GM12892 (cell line): ENCODE measurements around the gene NT5C2.

Source experiments
- POLR2A ChIP-seq: IDR thresholded peaks from 2 replicates; pipeline ENCODE4 v1.6.1; 2011; ENCODE audit warnings: low read depth, low read length, control low read depth
- TAF1 ChIP-seq: IDR thresholded peaks from 2 replicates; pipeline ENCODE4 v1.6.1; 2011; ENCODE audit warnings: low read depth, mild to moderate bottlenecking, control low read depth, low read length, borderline replicate concordance

DNA sequence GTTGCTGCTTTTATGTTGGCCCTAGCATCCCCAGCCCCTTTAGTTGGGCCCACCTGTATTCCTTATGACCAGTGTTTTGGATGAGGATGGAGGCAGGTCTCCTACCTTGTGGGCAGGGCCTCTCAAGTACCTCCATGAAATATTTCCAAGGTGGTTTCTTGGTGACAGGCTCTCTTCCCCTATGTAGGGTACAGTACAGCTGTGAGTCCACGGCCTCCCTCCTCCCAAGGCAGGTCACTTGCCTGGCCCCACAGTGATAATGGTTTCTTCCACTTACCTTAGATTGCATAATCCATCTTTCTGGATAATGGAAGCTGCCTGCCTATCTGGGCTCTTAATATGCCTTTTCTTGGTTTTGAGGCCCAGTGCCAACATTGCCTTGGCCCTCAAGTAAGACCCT lies 110.4 kb downstream of the NT5C2 start:
- TF ChIP-seq POLR2A (no peak), TAF1 (no peak)
